AG04449 (cell line): ENCODE results near the gene PDF.

Experiments used
- CTCF ChIA-PET: fragments of 350-600 bp; formaldehyde crosslinking; extraction: SDS; loops from one replicate; lab custom pipeline; 2021; ENCODE audit warnings: antibody characterized with exemption; lab: Yijun Ruan, JAX
- POLR2A ChIA-PET: fragments of 400-600, 350-600 bp; formaldehyde crosslinking; extraction: SDS; loops from one replicate; lab custom pipeline; 2020; ENCODE audit warnings: antibody characterized with exemption, inconsistent platforms; lab: Yijun Ruan, JAX
- DNase-seq: peaks from one replicate; pipeline ENCODE4 v3.0.0-alpha.2; 2010; ENCODE audit warnings: low read depth, low spot score
- H3K4me3 ChIP-seq: 2 replicates; pipeline ENCODE4 v1.5.1; 2011; ENCODE audit warnings: low read depth, mild to moderate bottlenecking, control low read depth, low read length
- TF ChIP-seq, protein P1 (sequence below): IDR thresholded peaks from one replicate; pipeline ENCODE4 v1.5.1; 2011; ENCODE audit warnings: mild to moderate bottlenecking, moderate library complexity, low read length, control low read depth, inconsistent platforms; ENCODE audit not compliant: insufficient read depth; ENCODE audit errors: missing control alignments

Gene PDF

DNA sequence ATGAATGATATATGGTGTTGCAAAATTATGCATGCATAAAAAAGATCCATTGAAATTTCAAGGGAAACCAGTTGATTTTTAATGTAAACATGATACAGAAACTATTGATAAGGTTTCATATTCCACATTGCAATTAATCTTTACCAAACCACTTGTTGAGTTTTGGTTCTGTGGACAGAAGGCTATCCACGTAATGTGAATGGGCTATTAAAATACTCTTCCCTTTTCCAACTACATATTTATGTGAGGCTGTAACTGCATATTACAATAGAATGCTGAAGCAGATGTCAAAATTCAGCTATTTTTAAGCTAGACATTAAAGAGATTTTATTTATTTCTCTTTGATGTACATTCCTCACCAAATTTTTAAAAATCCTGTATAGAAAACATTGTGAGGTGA lies 53.0 kb downstream of the PDF start:
- no peak for DNase-seq
- POLR2A ChIA-PET, result interaction anchor here (1.5 kb wide), 1 partner anchor 127 kb away, joined by 3 read pairs; no protein-coding TSS in a partner anchor
- H3K4me3 ChIP-seq, result no peak overlapping the region
- CTCF ChIA-PET, result interaction anchor here (1.1 to 2.3 kb wide), 3 partner anchors 8 to 127 kb away, joined by 4 to 19 read pairs (median 5); no protein-coding TSS in a partner anchor
- TF ChIP-seq, protein P1, sequence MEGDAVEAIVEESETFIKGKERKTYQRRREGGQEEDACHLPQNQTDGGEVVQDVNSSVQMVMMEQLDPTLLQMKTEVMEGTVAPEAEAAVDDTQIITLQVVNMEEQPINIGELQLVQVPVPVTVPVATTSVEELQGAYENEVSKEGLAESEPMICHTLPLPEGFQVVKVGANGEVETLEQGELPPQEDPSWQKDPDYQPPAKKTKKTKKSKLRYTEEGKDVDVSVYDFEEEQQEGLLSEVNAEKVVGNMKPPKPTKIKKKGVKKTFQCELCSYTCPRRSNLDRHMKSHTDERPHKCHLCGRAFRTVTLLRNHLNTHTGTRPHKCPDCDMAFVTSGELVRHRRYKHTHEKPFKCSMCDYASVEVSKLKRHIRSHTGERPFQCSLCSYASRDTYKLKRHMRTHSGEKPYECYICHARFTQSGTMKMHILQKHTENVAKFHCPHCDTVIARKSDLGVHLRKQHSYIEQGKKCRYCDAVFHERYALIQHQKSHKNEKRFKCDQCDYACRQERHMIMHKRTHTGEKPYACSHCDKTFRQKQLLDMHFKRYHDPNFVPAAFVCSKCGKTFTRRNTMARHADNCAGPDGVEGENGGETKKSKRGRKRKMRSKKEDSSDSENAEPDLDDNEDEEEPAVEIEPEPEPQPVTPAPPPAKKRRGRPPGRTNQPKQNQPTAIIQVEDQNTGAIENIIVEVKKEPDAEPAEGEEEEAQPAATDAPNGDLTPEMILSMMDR, result no peak
